ENCODE results near the gene PTPRU. TPM values are rescaled to one million over a fixed set of nuclear protein-coding genes. Genes with fewer than 3 reads are reported as not detected.

Gene PTPRU
- total RNA-seq, 4 donors from 2014 or later, result 5.6 to 9.7 (median 7.4) TPM

DNA sequence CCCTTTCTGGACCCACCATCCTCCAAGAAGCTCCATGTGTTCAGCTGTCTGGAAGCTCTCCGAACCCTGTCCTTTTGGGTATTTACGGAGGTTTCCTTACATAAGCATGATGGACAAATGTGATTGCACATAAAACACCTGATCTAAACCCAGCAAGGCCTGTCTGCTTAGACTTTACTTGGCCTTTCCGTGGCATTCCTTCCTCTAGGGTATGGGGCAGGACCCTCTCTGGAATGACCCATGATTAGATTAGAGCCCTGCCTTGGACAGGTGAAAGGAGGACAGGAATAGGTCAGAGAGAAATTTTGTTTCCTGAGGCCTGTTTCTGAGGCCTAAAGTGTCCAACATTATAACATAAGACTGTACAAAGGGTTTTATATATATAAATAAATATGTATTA, 16.9 kb downstream of the PTPRU start:
- no peak overlapping the region for H3K4me3 ChIP-seq
- no peak for DNase-seq
- WGBS, 2 donors (ENCODE audit: low coverage in 1 of 2), result 82 to 87% methylated on average over 2 to 3 of the region's 3 CpGs
- in situ Hi-C loops (cut with MboI; ENCODE audit: low pct_ligation_motif_present in 1 of 4, low pct_unique_long_range_greater_than_20kb in 1 of 4, low sequenced_read_pairs in 3 of 4), result loop anchor here in 2 of 4 donors (25.0 kb wide), 2 partner anchors 534 to 834 kb away; no protein-coding TSS in a partner anchor
- no peak overlapping the region for H3K27ac ChIP-seq
- H3K9me3 ChIP-seq, result no peaks in the 10 kb centered on the region
- intact Hi-C loops (cut with DNase I; ENCODE audit: low total_unique reads), result no loop called here
- no peak for TF ChIP-seq POLR2A (IDR thresholded peaks at IDR 0.05)
- TF ChIP-seq POLR2AphosphoS5 (IDR thresholded peaks at IDR 0.05), result no peak
- TF ChIP-seq EP300 (IDR thresholded peaks at IDR 0.05; ENCODE audit: low read depth), result no peak
- TF ChIP-seq, protein P1, sequence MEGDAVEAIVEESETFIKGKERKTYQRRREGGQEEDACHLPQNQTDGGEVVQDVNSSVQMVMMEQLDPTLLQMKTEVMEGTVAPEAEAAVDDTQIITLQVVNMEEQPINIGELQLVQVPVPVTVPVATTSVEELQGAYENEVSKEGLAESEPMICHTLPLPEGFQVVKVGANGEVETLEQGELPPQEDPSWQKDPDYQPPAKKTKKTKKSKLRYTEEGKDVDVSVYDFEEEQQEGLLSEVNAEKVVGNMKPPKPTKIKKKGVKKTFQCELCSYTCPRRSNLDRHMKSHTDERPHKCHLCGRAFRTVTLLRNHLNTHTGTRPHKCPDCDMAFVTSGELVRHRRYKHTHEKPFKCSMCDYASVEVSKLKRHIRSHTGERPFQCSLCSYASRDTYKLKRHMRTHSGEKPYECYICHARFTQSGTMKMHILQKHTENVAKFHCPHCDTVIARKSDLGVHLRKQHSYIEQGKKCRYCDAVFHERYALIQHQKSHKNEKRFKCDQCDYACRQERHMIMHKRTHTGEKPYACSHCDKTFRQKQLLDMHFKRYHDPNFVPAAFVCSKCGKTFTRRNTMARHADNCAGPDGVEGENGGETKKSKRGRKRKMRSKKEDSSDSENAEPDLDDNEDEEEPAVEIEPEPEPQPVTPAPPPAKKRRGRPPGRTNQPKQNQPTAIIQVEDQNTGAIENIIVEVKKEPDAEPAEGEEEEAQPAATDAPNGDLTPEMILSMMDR (IDR thresholded peaks at IDR 0.05), result no peak
- no peaks in the 10 kb centered on the region for H3K4me1 ChIP-seq
- peaks cover 11% of the 10 kb centered on the region for H3K27me3 ChIP-seq
- no peaks in the 10 kb centered on the region for H3K36me3 ChIP-seq

DNA sequence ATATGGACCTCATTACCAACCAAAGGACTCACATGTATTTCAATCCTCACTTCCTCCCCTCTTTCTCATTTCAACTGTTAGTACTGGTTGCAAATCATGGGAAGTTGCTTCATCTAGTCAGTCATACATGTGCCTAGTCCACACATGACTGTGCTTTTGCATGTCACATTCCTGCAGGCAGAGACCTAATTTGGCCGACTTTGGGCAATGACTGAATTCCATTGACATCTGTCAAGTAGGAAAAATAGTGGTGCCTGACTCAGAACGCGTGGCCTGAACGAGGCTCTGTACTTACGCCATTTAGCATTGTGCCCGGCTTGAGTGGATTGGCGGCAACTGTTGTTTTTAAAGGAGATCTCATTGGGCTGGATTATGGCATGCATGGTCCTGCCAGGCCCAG, 18.0 kb downstream of the PTPRU start:
- Histone ChIP-seq H3K27me3 (peaks cover 22% of the 10 kb centered on the region), H3K36me3 (no peaks in the 10 kb centered on the region), H3K4me3 (no peak overlapping the region), H3K9me3 (no peaks in the 10 kb centered on the region), H3K4me1 (peaks cover 3 to 6% (median 4%) of the 10 kb centered on the region in 4 donors), H3K27ac (no peak overlapping the region)
- intact Hi-C loops (cut with DNase I; ENCODE audit: low total_unique reads), result no loop called here
- no peak for TF ChIP-seq POLR2AphosphoS5 (IDR thresholded peaks at IDR 0.05)
- TF ChIP-seq, protein P1 (IDR thresholded peaks at IDR 0.05), result no peak
- TF ChIP-seq POLR2A (IDR thresholded peaks at IDR 0.05), result no peak
- TF ChIP-seq EP300 (IDR thresholded peaks at IDR 0.05; ENCODE audit: low read depth), result no peak
- WGBS, 2 donors (ENCODE audit: low coverage in 1 of 2), result 83% methylated on average over 7 of the region's 7 CpGs; no CpG with 5 or more reads in 1 of the 2 donors
- DNase-seq, result no peak
- in situ Hi-C loops (cut with MboI; ENCODE audit: low pct_ligation_motif_present in 1 of 4, low pct_unique_long_range_greater_than_20kb in 1 of 4, low sequenced_read_pairs in 3 of 4), result loop anchor here in 2 of 4 donors (25.0 kb wide), 2 partner anchors 533 to 833 kb away; no protein-coding TSS in a partner anchor

DNA sequence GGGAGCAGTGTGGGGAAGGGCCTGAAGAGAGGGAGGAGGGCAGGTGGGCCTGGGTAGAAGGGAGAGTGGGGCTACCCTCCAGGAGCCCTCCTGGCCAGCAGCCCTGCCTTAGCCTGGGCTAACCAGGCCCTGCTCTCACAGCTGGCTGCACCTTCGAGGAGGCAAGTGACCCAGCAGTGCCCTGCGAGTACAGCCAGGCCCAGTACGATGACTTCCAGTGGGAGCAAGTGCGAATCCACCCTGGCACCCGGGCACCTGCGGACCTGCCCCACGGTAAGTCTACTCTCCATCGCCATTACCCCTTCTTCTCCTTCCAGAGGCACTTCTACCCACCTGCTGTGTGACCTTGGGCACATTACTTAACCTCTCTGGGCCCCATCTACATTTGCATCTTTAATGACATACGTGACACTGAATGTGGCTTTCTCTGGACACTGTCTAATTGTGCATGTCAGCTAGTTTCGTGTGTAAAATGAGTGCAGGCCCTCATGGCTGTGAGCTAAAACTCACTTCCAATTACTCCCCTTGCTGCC, 18.9 kb downstream of the PTPRU start:
- intact Hi-C loops (cut with DNase I; ENCODE audit: low total_unique reads), result no loop called here
- Histone ChIP-seq H3K27ac (no peak overlapping the region), H3K4me1 (peaks cover 6 to 14% (median 11%) of the 10 kb centered on the region in 4 donors), H3K27me3 (peaks cover 23% of the 10 kb centered on the region), H3K4me3 (no peak overlapping the region), H3K36me3 (no peaks in the 10 kb centered on the region), H3K9me3 (no peaks in the 10 kb centered on the region)
- TF ChIP-seq, protein P1 (IDR thresholded peaks at IDR 0.05), result no peak
- TF ChIP-seq EP300 (IDR thresholded peaks at IDR 0.05; ENCODE audit: low read depth) (no peak), POLR2AphosphoS5 (IDR thresholded peaks at IDR 0.05) (no peak), POLR2A (IDR thresholded peaks at IDR 0.05) (no peak)
- WGBS, 2 donors (ENCODE audit: low coverage in 1 of 2), result 81% methylated on average over 8 of the region's 10 CpGs; no CpG with 5 or more reads in 1 of the 2 donors
- in situ Hi-C loops (cut with MboI; ENCODE audit: low pct_ligation_motif_present in 1 of 4, low pct_unique_long_range_greater_than_20kb in 1 of 4, low sequenced_read_pairs in 3 of 4), result loop anchor here in 2 of 4 donors (25.0 kb wide), 2 partner anchors 532 to 832 kb away; no protein-coding TSS in a partner anchor
- DNase-seq, result no peak

DNA sequence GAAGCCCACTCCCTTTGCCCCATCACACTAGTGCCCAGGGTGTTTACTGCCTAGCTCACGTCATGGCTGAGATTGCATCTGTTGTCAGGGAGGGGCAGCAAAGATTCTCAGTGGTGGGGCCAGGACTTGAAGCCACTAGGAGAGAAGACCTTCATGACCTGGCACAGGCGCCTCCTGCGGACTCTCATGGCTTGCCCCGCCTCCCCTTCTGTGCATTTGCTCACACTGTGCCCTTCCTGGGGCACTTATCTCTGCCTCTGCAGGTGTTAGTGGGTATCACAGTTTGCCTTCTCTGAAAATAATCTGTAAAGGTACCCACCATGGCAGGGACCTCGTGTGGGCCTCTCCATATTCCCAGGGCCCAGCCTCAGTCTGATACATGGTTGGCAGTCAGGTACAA, 20.1 kb downstream of the PTPRU start:
- intact Hi-C loops (cut with DNase I; ENCODE audit: low total_unique reads), result no loop called here
- peaks cover 29% of the 10 kb centered on the region for H3K27me3 ChIP-seq
- no peaks in the 10 kb centered on the region for H3K36me3 ChIP-seq
- in situ Hi-C loops (cut with MboI; ENCODE audit: low pct_ligation_motif_present in 1 of 4, low pct_unique_long_range_greater_than_20kb in 1 of 4, low sequenced_read_pairs in 3 of 4), result loop anchor here in 2 of 4 donors (25.0 kb wide), 2 partner anchors 531 to 831 kb away; no protein-coding TSS in a partner anchor
- TF ChIP-seq POLR2A (IDR thresholded peaks at IDR 0.05) (no peak), POLR2AphosphoS5 (IDR thresholded peaks at IDR 0.05) (no peak), EP300 (IDR thresholded peaks at IDR 0.05; ENCODE audit: low read depth) (no peak)
- TF ChIP-seq, protein P1 (IDR thresholded peaks at IDR 0.05), result no peak
- no peaks in the 10 kb centered on the region for H3K9me3 ChIP-seq
- 62% methylated on average over 5 of the region's 5 CpGs; no CpG with 5 or more reads in 1 of the 2 donors for WGBS, 2 donors (ENCODE audit: low coverage in 1 of 2)
- H3K4me1 ChIP-seq, result peaks cover 6 to 16% (median 11%) of the 10 kb centered on the region in 4 donors
- no peak for DNase-seq
- H3K4me3 ChIP-seq, result no peak overlapping the region
- no peak overlapping the region for H3K27ac ChIP-seq

All from transverse colon (tissue), 4 donors.